ENCODE measurements around the gene GMDS. TPM values are rescaled to one million over a fixed set of nuclear protein-coding genes. Genes with fewer than 3 reads are reported as not detected.

The GMDS gene
- total and polyA plus RNA-seq, 2 of the 13 experiments (the other 11 are each of a cell fraction or from before 2014, with no cell fraction given) = 64.4 to 112 TPM

GRCh38 chr6:2259002-2259494 lies 13.6 kb upstream of the GMDS start (continued):
- TF ChIP-seq MTF1 (CRISPR knock-in tag; IDR thresholded peaks at IDR 0.05) = no peak
- TF ChIP-seq TGIF2 (CRISPR knock-in tag; IDR thresholded peaks at IDR 0.05) = peak; percentile 20; the same call in 1 of the 2 replicates
- TF ChIP-seq ZFP90 (CRISPR knock-in tag; IDR thresholded peaks at IDR 0.05; ENCODE audit: borderline replicate concordance) = no peak
- no peak for TF ChIP-seq ZNF557 (CRISPR knock-in tag; IDR thresholded peaks at IDR 0.05)
- TF ChIP-seq TCF7 (IDR thresholded peaks at IDR 0.05; ENCODE audit: low read depth) = peak; percentile 67
- TF ChIP-seq BHLHE40 (IDR thresholded peaks at IDR 0.05; ENCODE audit: low read length) = no peak
- TF ChIP-seq ZNF567 (CRISPR knock-in tag; IDR thresholded peaks at IDR 0.05; ENCODE audit: borderline replicate concordance) = no peak
- no peak for TF ChIP-seq SETDB1 (CRISPR knock-in tag; IDR thresholded peaks at IDR 0.05; ENCODE audit: borderline replicate concordance)
- TF ChIP-seq ARID3A (IDR thresholded peaks at IDR 0.05; ENCODE audit: low read depth, low read length) = peak; percentile 89
- no peak; the same call in 1 of the 2 replicates for TF ChIP-seq ZNF574 (CRISPR knock-in tag; IDR thresholded peaks at IDR 0.05)
- no peak for TF ChIP-seq CSRNP1 (CRISPR knock-in tag; IDR thresholded peaks at IDR 0.05)
- TF ChIP-seq ZNF367 (CRISPR knock-in tag; IDR thresholded peaks at IDR 0.05; ENCODE audit: borderline replicate concordance) = no peak
- no peak for TF ChIP-seq ZNF781 (CRISPR knock-in tag; IDR thresholded peaks at IDR 0.05; ENCODE audit: borderline replicate concordance, not compliant biosample characterization)
- TF ChIP-seq ZMAT3 (CRISPR knock-in tag; conservative IDR thresholded peaks at IDR 0.05) = no peak
- TF ChIP-seq TBX2 (CRISPR knock-in tag; IDR thresholded peaks at IDR 0.05; ENCODE audit: borderline replicate concordance) = peak; percentile 81
- TF ChIP-seq ZNF253 (CRISPR knock-in tag; IDR thresholded peaks at IDR 0.05; ENCODE audit: borderline replicate concordance) = no peak
- no peak for TF ChIP-seq MYNN (CRISPR knock-in tag; IDR thresholded peaks at IDR 0.05; ENCODE audit: low read depth)
- peak; percentile 64; the same call in 1 of the 2 replicates for TF ChIP-seq ZNF292 (CRISPR knock-in tag; IDR thresholded peaks at IDR 0.05; ENCODE audit: borderline replicate concordance, low read depth)
- peak; percentile 72; the same call in 1 of the 2 replicates for TF ChIP-seq ZBTB34 (CRISPR knock-in tag; IDR thresholded peaks at IDR 0.05)
- no peak for TF ChIP-seq ZNF703 (CRISPR knock-in tag; IDR thresholded peaks at IDR 0.05; ENCODE audit: borderline replicate concordance)
- TF ChIP-seq ZNF136 (CRISPR knock-in tag; IDR thresholded peaks at IDR 0.05; ENCODE audit: low read depth) = no peak
